HepG2 (cell line): ENCODE data around the gene LDAH. TPM values are rescaled to one million over a fixed set of nuclear protein-coding genes. Genes with fewer than 3 reads are reported as not detected.

Source experiments
- ATF3 ChIP-seq: sonication (generic); formaldehyde crosslinking; IDR thresholded peaks from 2 replicates; pipeline ENCODE4 v1.4.0; 2020; ENCODE audit warnings: missing genetic modification reagents
- FOXA3 ChIP-seq: IDR thresholded peaks from 2 replicates; pipeline ENCODE4 v1.6.1; 2016; ENCODE audit warnings: missing genetic modification reagents, missing compliant biosample characterization
- MYC ChIP-seq: sonication (generic); formaldehyde crosslinking; IDR thresholded peaks from 2 replicates; pipeline ENCODE4 v1.9.0; 2021; ENCODE audit warnings: missing genetic modification reagents, borderline replicate concordance
- PREB ChIP-seq: sonication (generic); formaldehyde crosslinking; IDR thresholded peaks from 2 replicates; pipeline ENCODE4 v1.4.0; 2020; ENCODE audit warnings: missing genetic modification reagents
- RBM39 ChIP-seq: fragments of 200-400 bp; formaldehyde crosslinking; IDR thresholded peaks from one replicate; pipeline ENCODE4 v1.6.1; 2018; ENCODE audit warnings: antibody characterized with exemption, mild to moderate bottlenecking, low read depth, low read length; ENCODE audit not compliant: poor library complexity, severe bottlenecking
- TOE1 ChIP-seq: sonication (generic); formaldehyde crosslinking; IDR thresholded peaks from 2 replicates; pipeline ENCODE4 v1.4.0; 2020; ENCODE audit warnings: mild to moderate bottlenecking, missing genetic modification reagents
- ZBTB33 ChIP-seq: sonication (generic); formaldehyde crosslinking; IDR thresholded peaks from 2 replicates; pipeline ENCODE4 v1.4.0; 2020; ENCODE audit warnings: missing genetic modification reagents
- ZBTB40 ChIP-seq, 2 experiments: fragments of 450-650 bp in 1 of 2; sonication (generic) in 1 of 2; formaldehyde crosslinking in 1 of 2; IDR thresholded peaks; 2 replicates each; pipeline versions ENCODE4 v1.6.1 to v1.8.0; 2016 to 2022; ENCODE audit warnings: antibody characterized with exemption in 1 of 2, mild to moderate bottlenecking in 1 of 2, missing genetic modification reagents in 1 of 2
- polyA plus RNA-seq, 8 experiments: library from polyadenylated mRNA; depleted of rRNA in 3 of 8; stranded (reverse) in 7 of 8; unstranded in 1 of 8; fragments of >200 nt; fragmentation: Illumina TruSeq in 4 of 8; extraction: Trizol in 4 of 8; gene quantifications; 2 replicates each; pipeline versions ENCODE4 v1.2.1 to v1.2.3, GENCODE V29; 2011 to 2016; ENCODE audit warnings: low read depth in 4 of 8, missing spikeins in 1 of 8, mixed read lengths in 1 of 8; ENCODE audit not compliant: insufficient read depth in 1 of 8
- total RNA-seq, 5 experiments: library from RNA; depleted of rRNA; stranded (reverse); fragments of >200 nt; fragmentation: Illumina TruSeq; extraction: Trizol; gene quantifications; 2 replicates each; pipeline ENCODE4 v1.2.3, GENCODE V29; 2016; ENCODE audit warnings: low read depth in 1 of 5

Gene LDAH
- total and polyA plus RNA-seq, 2 of the 13 experiments (the other 11 are each of a cell fraction or from before 2014, with no cell fraction given), result 28.8 to 46.2 TPM

- TF ChIP-seq PREB (CRISPR knock-in tag) (no peak), ZBTB40 (IDR thresholded peaks at IDR 0.05) (no peak), ZBTB40 (CRISPR knock-in tag; IDR thresholded peaks at IDR 0.05) (no peak), ZBTB33 (CRISPR knock-in tag) (no peak), MYC (CRISPR knock-in tag) (no peak), RBM39 (no peak), FOXA3 (CRISPR knock-in tag) (no peak), ATF3 (CRISPR knock-in tag) (no peak), TOE1 (CRISPR knock-in tag) (no peak)
Measured at GRCh38 chr2:20744366-20745335, 78.2 kb downstream of the LDAH start (continued).
